ENCODE results near the gene IST1.

DNA sequence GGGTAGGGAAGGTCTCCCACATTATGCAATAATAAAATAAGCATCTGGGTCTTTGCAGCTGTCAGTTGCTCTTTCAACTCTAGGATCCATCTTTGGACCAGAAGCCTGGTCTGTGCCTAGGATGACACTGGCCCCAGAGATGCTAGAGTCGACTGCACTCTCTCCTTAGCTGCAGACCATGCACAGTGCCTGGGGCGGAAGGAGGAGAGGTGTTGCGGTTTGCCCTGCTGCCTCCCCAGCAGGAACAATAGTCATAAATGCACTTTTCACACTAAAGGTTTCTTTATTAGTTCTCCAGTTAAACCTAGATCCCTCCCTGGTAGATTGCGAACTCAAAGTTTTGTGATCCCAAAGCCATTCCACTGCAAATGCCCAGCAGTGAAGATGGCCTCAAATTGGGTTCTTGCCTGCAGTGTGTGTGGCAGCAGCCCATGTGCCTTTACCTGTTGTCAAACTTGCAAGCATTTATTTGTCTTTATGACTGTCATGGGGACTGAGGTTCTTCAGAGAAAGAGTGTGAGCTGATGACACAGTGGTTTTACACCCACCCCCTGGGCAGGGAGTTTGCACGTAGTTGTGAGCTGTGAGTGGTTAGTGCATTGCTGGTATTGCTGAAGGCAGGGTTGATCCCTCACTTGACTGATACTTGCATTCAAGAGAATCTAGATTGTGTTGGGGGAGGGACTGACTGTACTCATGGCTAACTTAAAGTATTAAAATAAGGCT is 39.2 kb upstream of the IST1 start:
- TF ChIP-seq, protein P1, sequence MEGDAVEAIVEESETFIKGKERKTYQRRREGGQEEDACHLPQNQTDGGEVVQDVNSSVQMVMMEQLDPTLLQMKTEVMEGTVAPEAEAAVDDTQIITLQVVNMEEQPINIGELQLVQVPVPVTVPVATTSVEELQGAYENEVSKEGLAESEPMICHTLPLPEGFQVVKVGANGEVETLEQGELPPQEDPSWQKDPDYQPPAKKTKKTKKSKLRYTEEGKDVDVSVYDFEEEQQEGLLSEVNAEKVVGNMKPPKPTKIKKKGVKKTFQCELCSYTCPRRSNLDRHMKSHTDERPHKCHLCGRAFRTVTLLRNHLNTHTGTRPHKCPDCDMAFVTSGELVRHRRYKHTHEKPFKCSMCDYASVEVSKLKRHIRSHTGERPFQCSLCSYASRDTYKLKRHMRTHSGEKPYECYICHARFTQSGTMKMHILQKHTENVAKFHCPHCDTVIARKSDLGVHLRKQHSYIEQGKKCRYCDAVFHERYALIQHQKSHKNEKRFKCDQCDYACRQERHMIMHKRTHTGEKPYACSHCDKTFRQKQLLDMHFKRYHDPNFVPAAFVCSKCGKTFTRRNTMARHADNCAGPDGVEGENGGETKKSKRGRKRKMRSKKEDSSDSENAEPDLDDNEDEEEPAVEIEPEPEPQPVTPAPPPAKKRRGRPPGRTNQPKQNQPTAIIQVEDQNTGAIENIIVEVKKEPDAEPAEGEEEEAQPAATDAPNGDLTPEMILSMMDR (IDR thresholded peaks at IDR 0.05; ENCODE audit: low read depth, low read length): no peak
- TF ChIP-seq POLR2A (IDR thresholded peaks at IDR 0.05; ENCODE audit: extremely low read depth, insufficient read length): no peak
- TF ChIP-seq MAX (IDR thresholded peaks at IDR 0.05; ENCODE audit: low read depth, low read length): no peak
